ENCODE measurements around the gene TMEM196.

Gene TMEM196

DNA sequence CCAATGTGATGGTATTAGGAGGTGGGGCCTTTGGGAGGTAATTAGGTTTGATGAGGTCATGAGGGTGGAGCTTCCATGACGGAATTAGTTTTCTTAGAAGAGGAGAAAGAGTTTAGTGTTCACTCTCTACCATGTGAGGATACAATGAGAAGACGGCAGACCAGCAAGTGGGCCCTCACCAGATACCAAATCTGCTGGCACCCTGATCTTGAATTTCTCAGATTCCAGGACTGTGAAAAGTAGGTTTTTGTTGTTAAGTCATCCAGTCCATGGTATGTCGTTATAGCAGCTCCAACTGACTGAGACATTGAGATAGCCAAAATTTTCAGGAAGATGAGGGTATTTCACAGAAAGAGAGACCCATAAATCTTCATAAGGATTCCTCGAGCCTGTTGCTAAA, 3.6 kb upstream of the TMEM196 start:
- TF ChIP-seq, protein P1, sequence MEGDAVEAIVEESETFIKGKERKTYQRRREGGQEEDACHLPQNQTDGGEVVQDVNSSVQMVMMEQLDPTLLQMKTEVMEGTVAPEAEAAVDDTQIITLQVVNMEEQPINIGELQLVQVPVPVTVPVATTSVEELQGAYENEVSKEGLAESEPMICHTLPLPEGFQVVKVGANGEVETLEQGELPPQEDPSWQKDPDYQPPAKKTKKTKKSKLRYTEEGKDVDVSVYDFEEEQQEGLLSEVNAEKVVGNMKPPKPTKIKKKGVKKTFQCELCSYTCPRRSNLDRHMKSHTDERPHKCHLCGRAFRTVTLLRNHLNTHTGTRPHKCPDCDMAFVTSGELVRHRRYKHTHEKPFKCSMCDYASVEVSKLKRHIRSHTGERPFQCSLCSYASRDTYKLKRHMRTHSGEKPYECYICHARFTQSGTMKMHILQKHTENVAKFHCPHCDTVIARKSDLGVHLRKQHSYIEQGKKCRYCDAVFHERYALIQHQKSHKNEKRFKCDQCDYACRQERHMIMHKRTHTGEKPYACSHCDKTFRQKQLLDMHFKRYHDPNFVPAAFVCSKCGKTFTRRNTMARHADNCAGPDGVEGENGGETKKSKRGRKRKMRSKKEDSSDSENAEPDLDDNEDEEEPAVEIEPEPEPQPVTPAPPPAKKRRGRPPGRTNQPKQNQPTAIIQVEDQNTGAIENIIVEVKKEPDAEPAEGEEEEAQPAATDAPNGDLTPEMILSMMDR (conservative IDR thresholded peaks at IDR 0.05; ENCODE audit: low read length), result no peak
- no peak overlapping the region for H3K4me3 ChIP-seq (ENCODE audit: low read length)
- no peak for DNase-seq (ENCODE audit: low read depth)

DNA sequence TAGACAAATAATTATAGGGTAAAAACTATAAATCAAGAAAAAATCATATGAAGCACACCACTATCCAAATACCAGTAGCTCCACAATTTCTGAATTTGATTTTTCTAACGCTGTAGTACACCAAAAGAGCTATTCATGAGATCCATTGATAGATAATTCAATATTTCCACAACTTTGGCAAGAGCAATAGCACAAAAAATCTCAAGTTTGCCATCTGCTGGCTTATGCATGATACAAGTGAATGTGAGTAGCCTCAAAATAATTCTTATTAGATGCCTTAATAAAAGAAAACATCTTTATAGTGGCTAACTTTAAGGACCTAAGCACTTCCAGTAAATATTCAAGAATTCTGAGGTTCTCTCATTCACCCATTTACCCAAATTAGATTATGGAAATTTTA, 2.2 kb upstream of the TMEM196 start:
- H3K4me3 ChIP-seq (ENCODE audit: low read length), result no peak overlapping the region
- DNase-seq (ENCODE audit: low read depth), result no peak
- TF ChIP-seq, protein P1 (conservative IDR thresholded peaks at IDR 0.05; ENCODE audit: low read length), result no peak

DNA sequence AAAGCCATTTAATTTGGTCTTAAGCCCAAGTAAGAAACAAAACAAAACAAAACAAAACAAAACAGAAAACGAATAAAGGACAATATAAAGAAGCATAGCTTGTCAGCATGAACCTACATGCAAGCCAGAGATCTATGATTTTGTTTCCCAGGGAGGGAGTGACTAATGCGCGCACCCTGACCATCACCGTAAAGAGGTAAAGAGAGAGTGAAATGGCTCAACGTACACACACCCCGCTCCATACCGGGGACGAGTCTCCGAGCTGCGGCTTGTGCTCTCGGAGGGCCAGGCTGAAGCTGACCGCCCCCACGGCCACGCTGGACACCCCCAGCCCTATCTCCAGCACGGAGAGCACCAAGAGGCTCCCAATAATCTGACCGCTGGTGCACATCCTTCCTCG, 1.1 kb downstream of the TMEM196 start:
- no peak for DNase-seq (ENCODE audit: low read depth)
- H3K4me3 ChIP-seq (ENCODE audit: low read length), result no peak overlapping the region
- TF ChIP-seq, protein P1 (conservative IDR thresholded peaks at IDR 0.05; ENCODE audit: low read length), result no peak

DNA sequence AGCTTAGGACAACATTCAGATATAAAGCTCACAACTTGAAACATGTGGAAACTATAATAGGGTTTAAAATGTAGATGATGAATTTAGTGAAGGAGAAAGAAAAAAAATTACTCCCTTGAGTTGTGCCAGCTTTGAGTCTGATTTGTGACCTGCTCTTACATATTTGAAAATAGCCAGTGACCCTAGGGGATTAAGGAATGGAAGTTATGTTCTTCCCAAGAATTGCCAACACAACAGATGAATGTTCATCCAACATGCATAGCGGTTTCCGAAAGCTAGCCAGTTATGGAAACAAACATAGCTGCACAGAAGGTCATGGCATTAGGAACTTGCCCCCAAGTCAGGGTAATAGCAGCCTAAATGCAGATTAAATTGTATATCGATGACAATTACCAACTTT, 10.8 kb downstream of the TMEM196 start:
- no peak overlapping the region for H3K4me3 ChIP-seq (ENCODE audit: low read length)
- TF ChIP-seq, protein P1 (conservative IDR thresholded peaks at IDR 0.05; ENCODE audit: low read length), result no peak
- DNase-seq (ENCODE audit: low read depth), result peak; percentile 66

DNA sequence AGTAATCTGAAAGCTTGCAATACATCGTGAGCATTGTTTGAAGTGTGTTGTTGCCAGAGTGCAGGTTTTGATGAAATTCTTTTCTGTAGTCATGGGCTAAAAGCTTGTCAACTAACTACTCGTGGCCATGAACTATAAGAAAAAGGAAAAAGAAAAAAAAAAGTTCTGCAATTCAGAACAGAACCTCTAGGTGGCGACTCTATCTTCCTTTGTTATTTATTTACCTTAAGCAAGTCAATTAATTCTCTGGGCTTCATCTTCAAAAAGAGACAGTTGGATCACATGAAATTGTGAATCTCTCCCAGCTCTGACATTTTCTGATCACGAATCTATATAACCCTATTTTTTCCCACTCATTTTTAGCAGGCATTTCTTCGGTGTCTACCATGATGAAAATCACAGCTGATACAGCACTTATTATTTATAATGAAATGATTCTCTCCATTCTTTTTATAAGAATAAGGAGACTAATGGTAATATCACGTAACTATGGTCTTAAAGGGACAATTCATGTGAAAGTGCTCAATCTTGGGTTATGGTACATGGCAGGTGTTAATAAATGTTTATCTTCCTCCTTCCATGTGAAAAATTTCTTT, 18.8 kb downstream of the TMEM196 start:
- TF ChIP-seq, protein P1 (conservative IDR thresholded peaks at IDR 0.05; ENCODE audit: low read length), result peak; percentile 75
- no peak overlapping the region for H3K4me3 ChIP-seq (ENCODE audit: low read length)
- DNase-seq (ENCODE audit: low read depth), result peak; percentile 42

DNA sequence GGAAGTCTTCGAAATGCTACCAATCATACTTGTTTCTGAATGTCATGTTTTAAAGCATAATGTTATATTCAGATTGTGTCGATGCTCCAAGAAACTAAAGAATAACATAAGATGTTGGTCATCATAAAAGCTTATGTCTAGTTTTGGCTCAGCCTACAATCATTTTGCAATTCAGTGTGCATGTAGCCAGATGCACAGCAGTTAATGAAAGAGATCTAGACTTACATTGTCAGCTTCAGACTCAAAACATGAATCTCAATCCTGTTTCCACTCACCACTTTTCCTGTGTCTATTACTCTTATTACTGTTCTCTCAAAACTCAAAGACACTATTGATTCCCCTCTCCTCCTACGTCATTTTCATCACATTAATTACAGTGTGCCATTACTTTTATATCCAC, 21.4 kb downstream of the TMEM196 start:
- H3K4me3 ChIP-seq (ENCODE audit: low read length), result no peak overlapping the region
- DNase-seq (ENCODE audit: low read depth), result peak; percentile 24
- TF ChIP-seq, protein P1 (conservative IDR thresholded peaks at IDR 0.05; ENCODE audit: low read length), result no peak

DNA sequence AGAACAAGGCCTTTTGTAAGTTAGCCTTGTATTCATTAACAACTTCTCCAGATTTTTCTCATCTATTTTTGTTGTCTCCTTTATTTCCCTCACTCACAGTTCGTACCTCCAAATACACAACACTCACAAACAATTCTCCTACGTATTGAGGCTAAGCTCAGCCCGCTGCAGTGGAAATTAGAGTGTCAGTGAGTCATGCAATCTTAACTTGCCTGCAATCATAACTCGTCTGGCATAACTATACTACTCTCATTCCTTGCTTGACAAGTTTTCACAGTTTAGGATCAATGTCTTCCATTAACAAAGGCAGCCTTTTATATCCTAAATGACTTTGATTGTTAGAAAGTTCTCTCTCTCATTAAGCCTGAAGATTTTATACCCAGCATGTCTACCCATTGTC, 23.8 kb downstream of the TMEM196 start:
- TF ChIP-seq, protein P1 (conservative IDR thresholded peaks at IDR 0.05; ENCODE audit: low read length), result no peak
- H3K4me3 ChIP-seq (ENCODE audit: low read length), result no peak overlapping the region
- peak; percentile 15 for DNase-seq (ENCODE audit: low read depth)
